G401.6 (cell line): Measurements from ENCODE around the gene HDGFL3.

Experiments used
- FAIRE-seq: peaks from 2 replicates; lab custom pipeline; 2012; peaks lifted over from hg19 to GRCh38; lab: Jason Lieb, UNC

HDGFL3 gene

GRCh38 chr15:83123529-83123928 is 84.1 kb downstream of the HDGFL3 start:
- no peak for FAIRE-seq

- no peak for FAIRE-seq
Measured at GRCh38 chr15:83119968-83120581, 87.5 kb downstream of the HDGFL3 start.

GRCh38 chr15:83118968-83119367 is 88.7 kb downstream of the HDGFL3 start:
- FAIRE-seq: no peak

- FAIRE-seq: no peak
Measured at GRCh38 chr15:83118291-83118827, 89.3 kb downstream of the HDGFL3 start.

- no peak for FAIRE-seq
Measured at GRCh38 chr15:83115831-83116565, 91.6 kb downstream of the HDGFL3 start.

GRCh38 chr15:83115410-83115809 is 92.2 kb downstream of the HDGFL3 start:
- no peak for FAIRE-seq

GRCh38 chr15:83114856-83115255 is 92.8 kb downstream of the HDGFL3 start:
- no peak for FAIRE-seq

- no peak for FAIRE-seq
Measured at GRCh38 chr15:83113881-83114674, 93.5 kb downstream of the HDGFL3 start.

GRCh38 chr15:83112956-83113299 is 94.7 kb downstream of the HDGFL3 start:
- FAIRE-seq: no peak

- no peak for FAIRE-seq
Measured at GRCh38 chr15:83112233-83112955, 95.2 kb downstream of the HDGFL3 start.

- FAIRE-seq: no peak
Measured at GRCh38 chr15:83111149-83111548, 96.5 kb downstream of the HDGFL3 start.

- no peak for FAIRE-seq
Measured at GRCh38 chr15:83110381-83110780, 97.2 kb downstream of the HDGFL3 start.

- FAIRE-seq: no peak
Measured at GRCh38 chr15:83109532-83109931, 98.1 kb downstream of the HDGFL3 start.

GRCh38 chr15:83108266-83109219 is 99.1 kb downstream of the HDGFL3 start:
- FAIRE-seq: no peak

GRCh38 chr15:83107841-83108181 is 99.8 kb downstream of the HDGFL3 start:
- FAIRE-seq: no peak

GRCh38 chr15:83106994-83107840 is 100.4 kb downstream of the HDGFL3 start, which contains the start of gene TM6SF1:
Gene TM6SF1 (plus strand): TSS chr15:83107645. CDS start chr15:83107681, 36 bp downstream.
- FAIRE-seq: no peak

- no peak for FAIRE-seq
Measured at GRCh38 chr15:83105440-83105839, 102.2 kb downstream of the HDGFL3 start.

GRCh38 chr15:83104141-83104540 is 103.5 kb downstream of the HDGFL3 start:
- FAIRE-seq: no peak

GRCh38 chr15:83102346-83102745 is 105.3 kb downstream of the HDGFL3 start:
- no peak for FAIRE-seq

GRCh38 chr15:83100097-83100646 is 107.5 kb downstream of the HDGFL3 start:
- no peak for FAIRE-seq
